ENCODE measurements around the gene ABCB10.

GRCh38 chr1:229508823-229509337 lies 49.6 kb downstream of the ABCB10 start:
- TF ChIP-seq, protein P1, sequence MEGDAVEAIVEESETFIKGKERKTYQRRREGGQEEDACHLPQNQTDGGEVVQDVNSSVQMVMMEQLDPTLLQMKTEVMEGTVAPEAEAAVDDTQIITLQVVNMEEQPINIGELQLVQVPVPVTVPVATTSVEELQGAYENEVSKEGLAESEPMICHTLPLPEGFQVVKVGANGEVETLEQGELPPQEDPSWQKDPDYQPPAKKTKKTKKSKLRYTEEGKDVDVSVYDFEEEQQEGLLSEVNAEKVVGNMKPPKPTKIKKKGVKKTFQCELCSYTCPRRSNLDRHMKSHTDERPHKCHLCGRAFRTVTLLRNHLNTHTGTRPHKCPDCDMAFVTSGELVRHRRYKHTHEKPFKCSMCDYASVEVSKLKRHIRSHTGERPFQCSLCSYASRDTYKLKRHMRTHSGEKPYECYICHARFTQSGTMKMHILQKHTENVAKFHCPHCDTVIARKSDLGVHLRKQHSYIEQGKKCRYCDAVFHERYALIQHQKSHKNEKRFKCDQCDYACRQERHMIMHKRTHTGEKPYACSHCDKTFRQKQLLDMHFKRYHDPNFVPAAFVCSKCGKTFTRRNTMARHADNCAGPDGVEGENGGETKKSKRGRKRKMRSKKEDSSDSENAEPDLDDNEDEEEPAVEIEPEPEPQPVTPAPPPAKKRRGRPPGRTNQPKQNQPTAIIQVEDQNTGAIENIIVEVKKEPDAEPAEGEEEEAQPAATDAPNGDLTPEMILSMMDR (optimal IDR thresholded peaks at IDR 0.05 in 1 of 3, IDR thresholded peaks at IDR 0.05 in 1 of 3, conservative IDR thresholded peaks at IDR 0.05 in 1 of 3; ENCODE audit: extremely low read depth in 1 of 3, insufficient read depth in 2 of 3, low read length in 3 of 3), result no peak
- no peak for TF ChIP-seq EZH2 (IDR thresholded peaks at IDR 0.05; ENCODE audit: low read length)

All from keratinocyte (primary cell).